DOHH2 (cell line): ENCODE data around the gene TMEM203.

ENCODE experiments used
- H3F3A ChIP-seq: fragments of 200-600 bp; sonication (generic), shearing (Covaris generic); 2 replicates; pipeline ENCODE4 v1.6.0; 2016; ENCODE audit warnings: antibody characterized with exemption, mild to moderate bottlenecking; ENCODE audit not compliant: control insufficient read depth, insufficient read depth
- H3K27ac ChIP-seq: fragments of 200-600 bp; sonication (generic); 2 replicates; pipeline ENCODE4 v1.5.1; 2014; ENCODE audit warnings: low read depth, mild to moderate bottlenecking, low read length, moderate library complexity
- H3K27me3 ChIP-seq: fragments of 200-600 bp; sonication (generic); 2 replicates; pipeline ENCODE4 v1.6.1; 2014; ENCODE audit warnings: mild to moderate bottlenecking, low read length, mixed read lengths; ENCODE audit not compliant: control insufficient read depth
- H3K36me3 ChIP-seq: fragments of 200-600 bp; sonication (generic); 2 replicates; pipeline ENCODE4 v1.6.1; 2014; ENCODE audit warnings: mild to moderate bottlenecking, low read length, moderate library complexity, mixed read lengths; ENCODE audit not compliant: control insufficient read depth
- H3K4me1 ChIP-seq: fragments of 200-600 bp; sonication (generic); 2 replicates; pipeline ENCODE4 v1.6.1; 2014; ENCODE audit warnings: mild to moderate bottlenecking, low read length, mixed read lengths; ENCODE audit not compliant: control insufficient read depth
- H3K4me2 ChIP-seq: fragments of 200-600 bp; sonication (generic); 2 replicates; pipeline ENCODE4 v1.6.0; 2014; ENCODE audit warnings: mild to moderate bottlenecking, low read length, moderate library complexity
- H3K4me3 ChIP-seq: fragments of 200-600 bp; sonication (generic); 2 replicates; pipeline ENCODE4 v1.5.1; 2014; ENCODE audit warnings: mild to moderate bottlenecking, low read length, mixed read lengths
- H3K79me2 ChIP-seq: fragments of 200-600 bp; sonication (generic); 2 replicates; pipeline ENCODE4 v1.6.1; 2014; ENCODE audit warnings: mild to moderate bottlenecking, low read length, mixed read lengths; ENCODE audit not compliant: control insufficient read depth
- H3K9me2 ChIP-seq: fragments of 200-600 bp; sonication (generic); replicated peaks from 2 replicates; pipeline ENCODE4 v1.6.1; 2014; ENCODE audit warnings: mild to moderate bottlenecking, low read length, mixed read lengths; ENCODE audit not compliant: control insufficient read depth
- H3K9me3 ChIP-seq: fragments of 200-600 bp; sonication (generic); 2 replicates; pipeline ENCODE4 v1.6.1; 2014; ENCODE audit warnings: antibody characterized with exemption, low read length, mixed read lengths; ENCODE audit not compliant: control insufficient read depth, insufficient read depth
- H4K20me1 ChIP-seq: fragments of 200-600 bp; sonication (generic); 2 replicates; pipeline ENCODE4 v1.6.0; 2014; ENCODE audit warnings: low read depth, mild to moderate bottlenecking, antibody characterized with exemption, low read length, moderate library complexity; ENCODE audit not compliant: control insufficient read depth, insufficient read depth
- CTCF ChIP-seq: fragments of 200-600 bp; sonication (generic); IDR thresholded peaks from one replicate; pipeline ENCODE4 v1.5.1; 2014; ENCODE audit warnings: antibody characterized with exemption, mild to moderate bottlenecking, low read depth, low read length; ENCODE audit not compliant: poor library complexity, severe bottlenecking
- EZH2phosphoT487 ChIP-seq: fragments of 200-600 bp; sonication (generic); IDR thresholded peaks from 2 replicates; pipeline ENCODE4 v1.6.1; 2017; ENCODE audit warnings: borderline replicate concordance, mild to moderate bottlenecking, antibody characterized with exemption, low read length, moderate library complexity, mixed read lengths

The TMEM203 gene

GRCh38 chr9:137172901-137173795 is 32.3 kb downstream of the TMEM203 start:
- no peak overlapping the region for H3K27ac ChIP-seq
- TF ChIP-seq EZH2phosphoT487 (no peak), CTCF (no peak)
- no peaks in the 10 kb centered on the region for H3K9me2 ChIP-seq
- H3F3A ChIP-seq, result peaks cover 7% of the 10 kb centered on the region
- no peak overlapping the region for H3K4me2 ChIP-seq
- H3K9me3 ChIP-seq, result no peaks in the 10 kb centered on the region
- H3K79me2 ChIP-seq, result no peaks in the 10 kb centered on the region
- H3K4me1 ChIP-seq, result peaks cover 35% of the 10 kb centered on the region
- no peaks in the 10 kb centered on the region; the same call in 1 of the 2 replicates for H3K36me3 ChIP-seq
- peaks cover 5% of the 10 kb centered on the region; the same call in 1 of the 2 replicates for H4K20me1 ChIP-seq
- peaks cover 27% of the 10 kb centered on the region for H3K27me3 ChIP-seq
- no peak overlapping the region for H3K4me3 ChIP-seq

GRCh38 chr9:137171149-137171900 is 34.1 kb downstream of the TMEM203 start:
- TF ChIP-seq CTCF (no peak), EZH2phosphoT487 (no peak)
- Histone ChIP-seq H3F3A (peaks cover 5% of the 10 kb centered on the region), H3K4me1 (peaks cover 35% of the 10 kb centered on the region), H4K20me1 (peaks cover 5% of the 10 kb centered on the region; the same call in 1 of the 2 replicates), H3K4me2 (no peak overlapping the region), H3K27ac (no peak overlapping the region), H3K79me2 (no peaks in the 10 kb centered on the region), H3K27me3 (peaks cover 44% of the 10 kb centered on the region), H3K36me3 (no peaks in the 10 kb centered on the region), H3K9me2 (no peaks in the 10 kb centered on the region), H3K4me3 (no peak overlapping the region), H3K9me3 (no peaks in the 10 kb centered on the region)

GRCh38 chr9:137170486-137171148 is 34.8 kb downstream of the TMEM203 start:
- Histone ChIP-seq H3K9me3 (no peaks in the 10 kb centered on the region), H3K79me2 (no peaks in the 10 kb centered on the region), H3K36me3 (no peaks in the 10 kb centered on the region), H3F3A (no peaks in the 10 kb centered on the region), H3K4me2 (no peak overlapping the region), H3K27me3 (peaks cover 45% of the 10 kb centered on the region), H3K4me3 (no peak overlapping the region), H3K9me2 (no peaks in the 10 kb centered on the region), H3K27ac (no peak overlapping the region), H4K20me1 (peaks cover 1% of the 10 kb centered on the region; the same call in 1 of the 2 replicates), H3K4me1 (peaks cover 35% of the 10 kb centered on the region)
- TF ChIP-seq CTCF, result no peak
- TF ChIP-seq EZH2phosphoT487, result no peak
